OCI-LY3 (cell line): ENCODE results near the gene OR56A3.
"Not testable (repeated sequence)": the region's sequence is repeated elsewhere in the genome, so short reads cannot be mapped to it uniquely, and the experiment has no call there.

Source experiments
- H2AFZ ChIP-seq: fragments of 200-600, 300-600 bp; shearing (Covaris generic); 2 replicates; pipeline ENCODE4 v1.6.0; 2014; ENCODE audit warnings: antibody characterized with exemption, low read depth, low read length
- H3K27ac ChIP-seq: fragments of 200-600, 300-600 bp; sonication (generic); 2 replicates; pipeline ENCODE4 v1.5.1; 2014; ENCODE audit warnings: mild to moderate bottlenecking, low read length, moderate library complexity, mixed read lengths
- H3K27me3 ChIP-seq: fragments of 200-600, 300-600 bp; sonication (generic); 2 replicates; pipeline ENCODE4 v1.6.1; 2014; ENCODE audit warnings: low read depth, low read length, mixed read lengths
- H3K36me3 ChIP-seq: fragments of 200-600, 300-600 bp; sonication (generic); replicated peaks from 2 replicates; pipeline ENCODE3; 2014; ENCODE audit warnings: low read depth, low read length, mixed read lengths
- H3K4me1 ChIP-seq: fragments of 300-600, 200-600 bp; sonication (generic); 2 replicates; pipeline ENCODE4 v1.6.1; 2014; ENCODE audit warnings: low read length, mixed read lengths
- H3K4me2 ChIP-seq: fragments of 200-600, 300-600 bp; sonication (generic); 2 replicates; pipeline ENCODE4 v1.6.1; 2014; ENCODE audit warnings: low read length, mixed read lengths
- H3K4me3 ChIP-seq: fragments of 300-600, 200-600 bp; sonication (generic); 2 replicates; pipeline ENCODE4 v1.5.1; 2014; ENCODE audit warnings: antibody characterized with exemption, mild to moderate bottlenecking, low read length, moderate library complexity
- H3K79me2 ChIP-seq: fragments of 300-600, 200-600 bp; shearing (Covaris generic); 2 replicates; pipeline ENCODE4 v1.6.1; 2014; ENCODE audit warnings: mild to moderate bottlenecking, low read length, mixed read lengths
- H3K9ac ChIP-seq: fragments of 300-600, 200-600 bp; shearing (Covaris generic); 2 replicates; pipeline ENCODE4 v1.6.0; 2014; ENCODE audit warnings: mild to moderate bottlenecking, low read length, moderate library complexity
- H3K9me3 ChIP-seq: fragments of 200-600, 300-600 bp; shearing (Covaris generic); 2 replicates; pipeline ENCODE4 v1.6.1; 2014; ENCODE audit warnings: low read length, mixed read lengths; ENCODE audit not compliant: insufficient read depth
- H4K20me1 ChIP-seq: fragments of 200-600, 300-600 bp; sonication (generic); 2 replicates; pipeline ENCODE4 v1.6.1; 2016; ENCODE audit warnings: low read length, mixed read lengths; ENCODE audit not compliant: insufficient read depth
- EZH2phosphoT487 ChIP-seq: fragments of 200-600 bp; shearing (Covaris generic); IDR thresholded peaks from 2 replicates; pipeline ENCODE4 v1.6.1; 2018; ENCODE audit warnings: antibody characterized with exemption, mixed run types, low read depth
- TF ChIP-seq, protein P1 (sequence below): fragments of 200-600, 300-600 bp; sonication (generic); IDR thresholded peaks from 2 replicates; pipeline ENCODE4 v1.5.1; 2014; ENCODE audit warnings: antibody characterized with exemption, low read length, low read depth

Gene OR56A3

DNA sequence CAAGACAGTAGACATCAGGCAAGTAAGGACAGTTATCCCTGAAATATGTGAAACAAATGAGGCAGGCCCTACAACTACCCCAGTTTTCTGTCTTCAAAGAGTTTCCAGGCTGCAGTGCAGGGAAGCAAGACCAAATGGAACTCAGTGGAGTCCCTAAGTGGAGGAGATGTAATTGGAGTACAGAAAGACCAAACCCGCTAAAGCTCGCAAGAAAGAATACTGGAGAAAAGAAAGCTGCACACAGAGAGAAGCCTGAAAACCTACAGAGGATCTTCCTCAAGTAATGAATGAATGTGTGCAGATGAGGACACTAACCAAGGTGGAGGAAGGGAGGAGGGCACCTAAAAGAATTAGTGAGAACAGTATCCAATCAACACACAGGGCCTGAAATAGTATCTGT, 1.3 kb upstream of the OR56A3 start:
- Histone ChIP-seq H3K4me3 (no peak overlapping the region), H3K79me2 (no peaks in the 10 kb centered on the region), H3K27me3 (peaks cover 5% of the 10 kb centered on the region; the same call in 1 of the 2 replicates), H3K9me3 (no peaks in the 10 kb centered on the region), H4K20me1 (no peaks in the 10 kb centered on the region), H3K27ac (no peak overlapping the region), H2AFZ (no peak overlapping the region), H3K9ac (no peak overlapping the region), H3K4me1 (no peaks in the 10 kb centered on the region), H3K4me2 (no peak overlapping the region), H3K36me3 (no peaks in the 10 kb centered on the region)
- TF ChIP-seq, protein P1, sequence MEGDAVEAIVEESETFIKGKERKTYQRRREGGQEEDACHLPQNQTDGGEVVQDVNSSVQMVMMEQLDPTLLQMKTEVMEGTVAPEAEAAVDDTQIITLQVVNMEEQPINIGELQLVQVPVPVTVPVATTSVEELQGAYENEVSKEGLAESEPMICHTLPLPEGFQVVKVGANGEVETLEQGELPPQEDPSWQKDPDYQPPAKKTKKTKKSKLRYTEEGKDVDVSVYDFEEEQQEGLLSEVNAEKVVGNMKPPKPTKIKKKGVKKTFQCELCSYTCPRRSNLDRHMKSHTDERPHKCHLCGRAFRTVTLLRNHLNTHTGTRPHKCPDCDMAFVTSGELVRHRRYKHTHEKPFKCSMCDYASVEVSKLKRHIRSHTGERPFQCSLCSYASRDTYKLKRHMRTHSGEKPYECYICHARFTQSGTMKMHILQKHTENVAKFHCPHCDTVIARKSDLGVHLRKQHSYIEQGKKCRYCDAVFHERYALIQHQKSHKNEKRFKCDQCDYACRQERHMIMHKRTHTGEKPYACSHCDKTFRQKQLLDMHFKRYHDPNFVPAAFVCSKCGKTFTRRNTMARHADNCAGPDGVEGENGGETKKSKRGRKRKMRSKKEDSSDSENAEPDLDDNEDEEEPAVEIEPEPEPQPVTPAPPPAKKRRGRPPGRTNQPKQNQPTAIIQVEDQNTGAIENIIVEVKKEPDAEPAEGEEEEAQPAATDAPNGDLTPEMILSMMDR = no peak
- no peak for TF ChIP-seq EZH2phosphoT487

- H3K4me3 ChIP-seq = no peak overlapping the region
Measured at GRCh38 chr11:5955586-5955985, 13.5 kb downstream of the OR56A3 start.

DNA sequence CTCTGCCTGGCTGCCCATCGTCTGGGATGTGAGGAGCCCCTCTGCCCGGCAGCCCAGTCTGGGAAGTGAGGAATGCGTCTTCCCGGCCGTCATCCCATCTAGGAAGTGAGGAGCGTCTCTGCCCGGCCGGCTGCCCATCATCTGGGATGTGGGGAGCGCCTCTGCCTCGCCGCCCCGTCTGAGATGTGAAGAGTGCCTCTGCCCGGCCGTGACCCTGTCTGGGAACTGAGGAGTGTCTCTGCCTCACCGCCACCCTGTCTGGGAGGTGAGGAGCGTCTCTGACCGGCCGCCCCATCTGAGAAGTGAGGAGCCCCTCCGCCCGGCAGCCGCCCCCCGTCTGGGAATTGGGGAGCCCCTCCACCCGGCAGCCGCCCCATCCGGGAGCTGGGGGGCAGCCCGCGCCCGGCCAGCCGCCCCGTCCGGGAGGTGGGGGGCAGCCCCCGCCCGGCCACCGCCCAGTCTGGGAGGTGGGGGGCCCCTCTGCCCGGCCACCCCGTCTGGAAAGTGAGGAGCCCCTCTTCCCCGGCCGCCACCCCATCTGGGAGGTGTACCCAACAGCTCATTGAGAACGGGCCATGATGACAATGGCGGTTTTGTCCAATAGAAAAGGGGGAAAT, 18.8 kb downstream of the OR56A3 start:
- not testable (repeated sequence) for H3K4me1 ChIP-seq, H3K27ac ChIP-seq, H3K9ac ChIP-seq, H2AFZ ChIP-seq, H3K27me3 ChIP-seq, H4K20me1 ChIP-seq, H3K4me3 ChIP-seq, H3K36me3 ChIP-seq, H3K4me2 ChIP-seq, H3K9me3 ChIP-seq, H3K79me2 ChIP-seq

More at GRCh38 chr11:5955586-5955985, 13.5 kb downstream of the OR56A3 start:
- Histone ChIP-seq H3K9ac (no peak overlapping the region), H3K4me2 (no peak overlapping the region), H3K36me3 (no peaks in the 10 kb centered on the region), H3K79me2 (no peaks in the 10 kb centered on the region), H3K27me3 (no peaks in the 10 kb centered on the region), H3K27ac (no peak overlapping the region), H3K4me1 (no peaks in the 10 kb centered on the region), H4K20me1 (no peaks in the 10 kb centered on the region), H2AFZ (no peak overlapping the region), H3K9me3 (no peaks in the 10 kb centered on the region)
- TF ChIP-seq, protein P1 = no peak
- TF ChIP-seq EZH2phosphoT487 = no peak

GRCh38 chr11:5966958-5967357, 24.9 kb downstream of the OR56A3 start:
- no peak overlapping the region for H3K4me3 ChIP-seq
- H2AFZ ChIP-seq = no peak overlapping the region
- H3K27me3 ChIP-seq = peaks cover 17% of the 10 kb centered on the region
- H3K36me3 ChIP-seq = no peaks in the 10 kb centered on the region
- no peak overlapping the region for H3K4me2 ChIP-seq
- no peaks in the 10 kb centered on the region for H4K20me1 ChIP-seq
- no peaks in the 10 kb centered on the region for H3K79me2 ChIP-seq
- H3K4me1 ChIP-seq = no peaks in the 10 kb centered on the region
- H3K9ac ChIP-seq = no peak overlapping the region
- no peaks in the 10 kb centered on the region for H3K9me3 ChIP-seq
- H3K27ac ChIP-seq = no peak overlapping the region
- TF ChIP-seq, protein P1 = no peak
- no peak for TF ChIP-seq EZH2phosphoT487
